A549 (cell line): ENCODE results near the gene MEA1.

Experiments used
- JUNB ChIP-seq: fragments of >200 bp; sonication (Bioruptor Twin); formaldehyde crosslinking; IDR thresholded peaks from 2 replicates; pipeline ENCODE4 v1.6.1; 2016
- POLR2A ChIP-seq: IDR thresholded peaks from 2 replicates; pipeline ENCODE4 v1.6.1; 2012; ENCODE audit warnings: mild to moderate bottlenecking, low read length
- ZNF302 ChIP-seq: fragments of 250-450 bp; sonication (Bioruptor Pico); IDR thresholded peaks from 2 replicates; pipeline ENCODE4 v1.9.0; 2021; ENCODE audit warnings: inconsistent platforms, mild to moderate bottlenecking, moderate library complexity
- TF ChIP-seq, protein P1 (sequence below): fragments of 450-650 bp; IDR thresholded peaks from 2 replicates; pipeline ENCODE4 v1.6.1; 2014; ENCODE audit warnings: antibody characterized with exemption
- TF ChIP-seq, protein P2 (sequence below): fragments of >200 bp; sonication (Bioruptor Twin); formaldehyde crosslinking; IDR thresholded peaks from 3 replicates; pipeline ENCODE4 v1.5.1; 2016

DNA sequence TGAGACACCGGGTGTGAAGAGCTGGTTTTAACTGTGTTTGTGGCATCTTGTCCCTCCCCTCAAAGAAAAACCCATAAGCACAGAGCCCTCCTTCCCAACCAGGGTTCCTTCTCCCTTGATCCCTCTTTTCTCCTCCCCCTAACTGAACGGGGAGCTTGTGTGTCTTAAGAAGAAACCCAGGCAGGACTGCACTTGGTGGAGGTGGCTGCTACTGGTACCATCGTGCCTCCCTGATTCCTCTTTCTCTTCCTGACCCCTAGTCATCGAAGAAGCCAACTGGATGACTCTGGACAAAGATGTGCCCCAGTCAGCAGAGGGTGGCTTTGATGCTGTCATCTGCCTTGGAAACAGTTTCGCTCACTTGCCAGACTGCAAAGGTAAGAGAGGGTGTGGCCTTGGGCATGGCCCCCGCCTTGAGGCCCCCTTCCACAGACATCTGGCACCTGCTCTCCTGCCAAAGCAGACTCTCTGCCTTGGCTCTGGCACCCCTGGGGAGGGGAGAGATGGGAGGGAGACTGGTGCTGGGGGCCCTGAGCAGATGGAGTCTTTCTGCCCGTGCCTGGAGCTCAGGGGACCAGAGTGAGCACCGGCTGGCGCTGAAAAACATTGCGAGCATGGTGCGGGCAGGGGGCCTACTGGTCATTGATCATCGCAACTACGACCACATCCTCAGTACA, 51.1 kb downstream of the MEA1 start:
- TF ChIP-seq JUNB (no peak), ZNF302 (CRISPR knock-in tag) (no peak), POLR2A (no peak)
- TF ChIP-seq, protein P1, sequence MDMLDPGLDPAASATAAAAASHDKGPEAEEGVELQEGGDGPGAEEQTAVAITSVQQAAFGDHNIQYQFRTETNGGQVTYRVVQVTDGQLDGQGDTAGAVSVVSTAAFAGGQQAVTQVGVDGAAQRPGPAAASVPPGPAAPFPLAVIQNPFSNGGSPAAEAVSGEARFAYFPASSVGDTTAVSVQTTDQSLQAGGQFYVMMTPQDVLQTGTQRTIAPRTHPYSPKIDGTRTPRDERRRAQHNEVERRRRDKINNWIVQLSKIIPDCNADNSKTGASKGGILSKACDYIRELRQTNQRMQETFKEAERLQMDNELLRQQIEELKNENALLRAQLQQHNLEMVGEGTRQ: no peak
- TF ChIP-seq, protein P2, sequence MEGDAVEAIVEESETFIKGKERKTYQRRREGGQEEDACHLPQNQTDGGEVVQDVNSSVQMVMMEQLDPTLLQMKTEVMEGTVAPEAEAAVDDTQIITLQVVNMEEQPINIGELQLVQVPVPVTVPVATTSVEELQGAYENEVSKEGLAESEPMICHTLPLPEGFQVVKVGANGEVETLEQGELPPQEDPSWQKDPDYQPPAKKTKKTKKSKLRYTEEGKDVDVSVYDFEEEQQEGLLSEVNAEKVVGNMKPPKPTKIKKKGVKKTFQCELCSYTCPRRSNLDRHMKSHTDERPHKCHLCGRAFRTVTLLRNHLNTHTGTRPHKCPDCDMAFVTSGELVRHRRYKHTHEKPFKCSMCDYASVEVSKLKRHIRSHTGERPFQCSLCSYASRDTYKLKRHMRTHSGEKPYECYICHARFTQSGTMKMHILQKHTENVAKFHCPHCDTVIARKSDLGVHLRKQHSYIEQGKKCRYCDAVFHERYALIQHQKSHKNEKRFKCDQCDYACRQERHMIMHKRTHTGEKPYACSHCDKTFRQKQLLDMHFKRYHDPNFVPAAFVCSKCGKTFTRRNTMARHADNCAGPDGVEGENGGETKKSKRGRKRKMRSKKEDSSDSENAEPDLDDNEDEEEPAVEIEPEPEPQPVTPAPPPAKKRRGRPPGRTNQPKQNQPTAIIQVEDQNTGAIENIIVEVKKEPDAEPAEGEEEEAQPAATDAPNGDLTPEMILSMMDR: no peak
